ENCODE results near the gene MAG.

Gene MAG

DNA sequence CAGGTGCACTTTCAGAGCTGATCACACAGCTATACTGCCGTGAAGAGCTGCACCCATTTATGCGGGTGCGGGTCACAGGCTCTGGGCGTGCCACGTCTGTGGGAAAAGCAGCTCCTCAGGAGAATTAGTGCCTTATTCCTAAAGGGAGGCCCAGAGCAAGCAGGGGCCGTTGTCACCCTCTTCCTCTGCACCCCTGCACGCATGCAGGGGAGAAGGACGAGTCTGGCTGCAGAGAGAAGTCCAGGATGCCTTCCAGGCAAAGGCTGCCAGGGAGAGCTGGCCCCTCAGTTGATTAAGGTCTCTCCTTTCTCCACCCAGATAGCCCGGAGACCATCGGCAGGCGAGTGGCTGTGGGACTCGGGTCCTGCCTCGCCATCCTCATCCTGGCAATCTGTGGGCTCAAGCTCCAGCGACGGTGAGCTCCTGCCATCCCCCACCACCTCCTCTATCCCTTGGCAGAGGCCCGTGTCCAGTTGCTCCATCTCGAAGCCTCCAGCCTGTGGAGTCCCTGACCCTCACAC, 52.6 kb downstream of the MAG start:
- TF ChIP-seq SIN3A (IDR thresholded peaks at IDR 0.05; ENCODE audit: borderline replicate concordance, insufficient read depth, low read length) (no peak), POLR2AphosphoS5 (IDR thresholded peaks at IDR 0.05; ENCODE audit: low read depth, low read length) (no peak), FOXP2 (optimal IDR thresholded peaks at IDR 0.05; ENCODE audit: borderline replicate concordance, extremely low read depth, extremely low read length, insufficient read depth) (no peak), TAF1 (IDR thresholded peaks at IDR 0.05; ENCODE audit: borderline replicate concordance, insufficient read depth, low read length) (no peak)
- TF ChIP-seq, protein P1, sequence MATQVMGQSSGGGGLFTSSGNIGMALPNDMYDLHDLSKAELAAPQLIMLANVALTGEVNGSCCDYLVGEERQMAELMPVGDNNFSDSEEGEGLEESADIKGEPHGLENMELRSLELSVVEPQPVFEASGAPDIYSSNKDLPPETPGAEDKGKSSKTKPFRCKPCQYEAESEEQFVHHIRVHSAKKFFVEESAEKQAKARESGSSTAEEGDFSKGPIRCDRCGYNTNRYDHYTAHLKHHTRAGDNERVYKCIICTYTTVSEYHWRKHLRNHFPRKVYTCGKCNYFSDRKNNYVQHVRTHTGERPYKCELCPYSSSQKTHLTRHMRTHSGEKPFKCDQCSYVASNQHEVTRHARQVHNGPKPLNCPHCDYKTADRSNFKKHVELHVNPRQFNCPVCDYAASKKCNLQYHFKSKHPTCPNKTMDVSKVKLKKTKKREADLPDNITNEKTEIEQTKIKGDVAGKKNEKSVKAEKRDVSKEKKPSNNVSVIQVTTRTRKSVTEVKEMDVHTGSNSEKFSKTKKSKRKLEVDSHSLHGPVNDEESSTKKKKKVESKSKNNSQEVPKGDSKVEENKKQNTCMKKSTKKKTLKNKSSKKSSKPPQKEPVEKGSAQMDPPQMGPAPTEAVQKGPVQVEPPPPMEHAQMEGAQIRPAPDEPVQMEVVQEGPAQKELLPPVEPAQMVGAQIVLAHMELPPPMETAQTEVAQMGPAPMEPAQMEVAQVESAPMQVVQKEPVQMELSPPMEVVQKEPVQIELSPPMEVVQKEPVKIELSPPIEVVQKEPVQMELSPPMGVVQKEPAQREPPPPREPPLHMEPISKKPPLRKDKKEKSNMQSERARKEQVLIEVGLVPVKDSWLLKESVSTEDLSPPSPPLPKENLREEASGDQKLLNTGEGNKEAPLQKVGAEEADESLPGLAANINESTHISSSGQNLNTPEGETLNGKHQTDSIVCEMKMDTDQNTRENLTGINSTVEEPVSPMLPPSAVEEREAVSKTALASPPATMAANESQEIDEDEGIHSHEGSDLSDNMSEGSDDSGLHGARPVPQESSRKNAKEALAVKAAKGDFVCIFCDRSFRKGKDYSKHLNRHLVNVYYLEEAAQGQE (IDR thresholded peaks at IDR 0.05; ENCODE audit: insufficient read depth in 1 of 2, low read depth in 2 of 2, low read length in 2 of 2), result no peak

DNA sequence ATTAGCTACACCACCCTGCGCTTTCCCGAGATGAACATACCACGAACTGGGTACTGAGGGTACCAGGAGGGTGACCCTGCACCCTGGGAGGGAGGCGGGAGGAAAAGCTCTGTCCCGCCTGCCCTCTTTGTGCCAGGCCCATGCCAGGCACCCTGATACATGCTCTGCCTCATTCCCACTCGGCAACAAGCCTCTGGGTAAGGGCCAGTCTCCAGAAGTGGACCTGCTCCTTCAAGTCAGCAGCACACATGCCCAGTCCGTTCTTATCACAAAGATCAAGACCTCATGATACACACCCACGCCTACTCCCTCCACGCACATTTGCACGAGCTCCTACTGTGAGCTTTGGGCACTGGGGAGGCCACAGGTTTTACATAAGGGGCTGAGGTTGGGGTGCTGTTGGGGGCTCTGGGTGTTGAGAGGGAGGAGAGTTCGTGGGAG, 53.7 kb downstream of the MAG start:
- TF ChIP-seq POLR2AphosphoS5 (IDR thresholded peaks at IDR 0.05; ENCODE audit: low read depth, low read length) (no peak), SIN3A (IDR thresholded peaks at IDR 0.05; ENCODE audit: borderline replicate concordance, insufficient read depth, low read length) (no peak), TAF1 (IDR thresholded peaks at IDR 0.05; ENCODE audit: borderline replicate concordance, insufficient read depth, low read length) (no peak), FOXP2 (optimal IDR thresholded peaks at IDR 0.05; ENCODE audit: borderline replicate concordance, extremely low read depth, extremely low read length, insufficient read depth) (no peak)
- TF ChIP-seq, protein P1 (IDR thresholded peaks at IDR 0.05; ENCODE audit: insufficient read depth in 1 of 2, low read depth in 2 of 2, low read length in 2 of 2), result no peak

DNA sequence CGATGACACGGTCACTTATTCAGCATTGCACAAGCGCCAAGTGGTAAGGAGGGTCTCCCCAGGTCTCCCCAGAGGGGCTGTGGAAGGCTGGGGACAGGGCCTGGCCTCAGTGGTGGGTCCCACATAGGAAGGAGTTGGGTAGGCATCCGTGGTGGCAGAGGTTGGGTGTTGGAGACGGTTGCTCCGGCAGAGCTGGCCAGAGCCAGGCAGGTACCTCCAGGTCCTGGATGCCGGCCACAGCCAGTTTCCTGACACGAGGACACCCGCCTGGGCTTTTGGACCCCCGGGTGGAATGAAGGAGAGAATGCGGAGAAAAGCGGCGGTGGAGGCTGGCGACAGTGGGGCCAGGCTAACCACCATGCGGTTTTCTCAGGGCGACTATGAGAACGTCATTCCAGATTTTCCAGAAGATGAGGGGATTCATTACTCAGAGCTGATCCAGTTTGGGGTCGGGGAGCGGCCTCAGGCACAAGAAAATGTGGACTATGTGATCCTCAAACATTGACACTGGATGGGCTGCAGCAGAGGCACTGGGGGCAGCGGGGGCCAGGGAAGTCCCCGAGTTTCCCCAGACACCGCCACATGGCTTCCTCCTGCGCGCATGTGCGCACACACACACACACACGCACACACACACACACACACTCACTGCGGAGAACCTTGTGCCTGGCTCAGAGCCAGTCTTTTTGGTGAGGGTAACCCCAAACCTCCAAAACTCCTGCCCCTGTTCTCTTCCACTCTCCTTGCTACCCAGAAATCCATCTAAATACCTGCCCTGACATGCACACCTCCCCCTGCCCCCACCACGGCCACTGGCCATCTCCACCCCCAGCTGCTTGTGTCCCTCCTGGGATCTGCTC, 54.5 kb downstream of the MAG start:
- TF ChIP-seq, protein P1 (IDR thresholded peaks at IDR 0.05; ENCODE audit: insufficient read depth in 1 of 2, low read depth in 2 of 2, low read length in 2 of 2), result no peak
- TF ChIP-seq TAF1 (IDR thresholded peaks at IDR 0.05; ENCODE audit: borderline replicate concordance, insufficient read depth, low read length) (no peak), SIN3A (IDR thresholded peaks at IDR 0.05; ENCODE audit: borderline replicate concordance, insufficient read depth, low read length) (no peak), POLR2AphosphoS5 (IDR thresholded peaks at IDR 0.05; ENCODE audit: low read depth, low read length) (no peak), FOXP2 (optimal IDR thresholded peaks at IDR 0.05; ENCODE audit: borderline replicate concordance, extremely low read depth, extremely low read length, insufficient read depth) (no peak)

DNA sequence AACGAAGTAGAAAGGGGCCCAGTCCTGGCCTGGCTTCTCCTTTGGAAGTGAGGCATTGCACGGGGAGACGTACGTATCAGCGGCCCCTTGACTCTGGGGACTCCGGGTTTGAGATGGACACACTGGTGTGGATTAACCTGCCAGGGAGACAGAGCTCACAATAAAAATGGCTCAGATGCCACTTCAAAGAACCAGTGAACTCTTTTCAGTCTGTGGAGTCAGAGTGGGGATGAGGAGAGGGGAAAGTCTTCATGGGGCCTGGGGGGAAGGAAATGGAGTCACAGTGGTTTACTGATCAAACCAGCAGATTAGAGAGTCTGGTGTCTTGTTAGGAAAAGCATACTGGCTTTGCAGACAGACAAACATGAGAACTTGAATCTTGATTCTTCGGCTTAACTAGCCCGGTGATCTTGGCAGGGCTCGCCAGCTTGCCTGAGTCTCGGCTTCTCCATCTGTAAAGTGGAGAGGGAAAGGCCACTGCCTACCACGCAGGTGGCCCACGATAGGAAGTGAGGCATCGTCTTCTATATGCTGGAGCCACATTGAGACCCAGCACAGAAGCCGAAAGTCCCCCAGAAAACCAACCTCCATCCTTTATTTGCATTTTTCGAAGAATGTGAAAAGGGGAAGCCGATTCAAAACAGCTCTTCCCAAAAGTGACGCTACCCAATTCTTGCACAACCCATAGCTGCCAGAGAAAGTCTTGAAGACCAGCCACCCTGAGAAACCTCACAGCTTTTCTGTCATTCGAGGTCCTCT, 55.4 kb downstream of the MAG start, which contains the start of gene FFAR1:
Gene FFAR1, plus strand, starts transcription at position 732 of the 759 bp plus-strand sequence. CDS start 3,650 bp downstream, outside the sequence.
- TF ChIP-seq FOXP2 (optimal IDR thresholded peaks at IDR 0.05; ENCODE audit: borderline replicate concordance, extremely low read depth, extremely low read length, insufficient read depth) (no peak), SIN3A (IDR thresholded peaks at IDR 0.05; ENCODE audit: borderline replicate concordance, insufficient read depth, low read length) (no peak), POLR2AphosphoS5 (IDR thresholded peaks at IDR 0.05; ENCODE audit: low read depth, low read length) (no peak)

DNA sequence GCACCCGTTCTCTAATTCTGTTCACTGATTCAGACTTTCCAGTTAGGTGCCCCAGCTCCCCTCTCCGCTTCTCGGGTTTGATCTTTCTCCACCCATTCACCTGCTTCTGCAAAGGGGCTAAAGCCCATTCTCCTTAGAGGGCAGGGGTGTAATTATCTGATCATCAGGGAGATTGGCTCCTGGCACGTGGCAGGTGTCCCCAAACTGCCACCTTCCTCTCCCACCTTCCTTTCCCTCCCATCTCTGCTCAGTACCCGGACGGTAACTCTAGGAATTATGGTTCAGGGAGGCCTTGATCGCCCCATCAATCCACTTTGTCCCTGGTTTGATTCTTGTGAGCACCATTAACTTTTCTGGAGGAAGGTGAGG, 56.0 kb downstream of the MAG start:
- TF ChIP-seq POLR2AphosphoS5 (IDR thresholded peaks at IDR 0.05; ENCODE audit: low read depth, low read length), result no peak

All from PFSK-1 (cell line).